Endothelial cell of umbilical vein (primary cell): ENCODE results near the gene PCNX1. TPM values are rescaled to one million over a fixed set of nuclear protein-coding genes. Genes with fewer than 3 reads are reported as not detected.

Experiments used
- BruUV-seq: library from RNA; stranded (reverse); fragments of 400-500 nt; replicated peaks from 2 replicates; lab custom pipeline; 2021; lab: Mats Ljungman, UMichigan
- CTCF ChIA-PET: fragments of 300-600, 350-600 bp; sonication (Branson Sonifier 250); formaldehyde crosslinking; loops from one replicate; lab custom pipeline; 2021; ENCODE audit warnings: antibody characterized with exemption, inconsistent platforms; lab: Charles Lee
- POLR2A ChIA-PET: fragments of 300-600, 350-600 bp; sonication (Branson Sonifier 250); formaldehyde crosslinking; loops from one replicate; lab custom pipeline; 2021; ENCODE audit warnings: antibody characterized with exemption, inconsistent platforms; lab: Charles Lee
- DNase-seq: peaks from one replicate; pipeline ENCODE4 v3.0.0-alpha.2; 2011; ENCODE audit warnings: low read depth, low spot score
- FAIRE-seq: peaks from 2 replicates; lab custom pipeline; 2011; peaks lifted over from hg19 to GRCh38; lab: Jason Lieb, UNC
- H2AFZ ChIP-seq: 2 replicates; pipeline ENCODE4 v1.6.0; 2012; ENCODE audit warnings: low read depth, low read length, control low read depth, inconsistent platforms
- H3K27ac ChIP-seq: 2 replicates; pipeline ENCODE4 v1.5.1; 2011; ENCODE audit warnings: low read depth, mild to moderate bottlenecking, control low read depth, low read length, moderate library complexity; ENCODE audit not compliant: insufficient read depth
- H3K27me3 ChIP-seq, 2 experiments: 2 replicates each; pipeline versions ENCODE4 v1.6.0 to v1.6.1; 2011; ENCODE audit warnings: low read length in 2 of 2, mixed read lengths in 1 of 2; ENCODE audit not compliant: control insufficient read depth in 2 of 2, insufficient read depth in 2 of 2
- H3K36me3 ChIP-seq, 2 experiments: 2 replicates in 1 of 2; 3 replicates in 1 of 2; pipeline ENCODE4 v1.5.1; 2011; ENCODE audit warnings: low read length in 2 of 2, mild to moderate bottlenecking in 1 of 2, moderate library complexity in 1 of 2; ENCODE audit not compliant: control insufficient read depth in 2 of 2, insufficient read depth in 2 of 2; ENCODE audit errors: extremely low read depth in 1 of 2
- H3K4me1 ChIP-seq: 3 replicates; pipeline ENCODE4 v1.5.1; 2011; ENCODE audit warnings: mild to moderate bottlenecking, low read length; ENCODE audit not compliant: control insufficient read depth, insufficient read depth; ENCODE audit errors: extremely low read depth
- H3K4me2 ChIP-seq: 2 replicates; pipeline ENCODE4 v1.6.1; 2011; ENCODE audit warnings: low read length, control low read depth, mixed read lengths; ENCODE audit not compliant: insufficient read depth
- H3K4me3 ChIP-seq, 3 experiments: fragments of 200-600 bp in 1 of 3; sonication (generic), shearing (Covaris generic) in 1 of 3; replicated peaks in 1 of 3; 2 replicates each; pipeline ENCODE4 v1.5.1; 2011 to 2016; ENCODE audit warnings: control low read depth in 3 of 3, low read length in 3 of 3, mild to moderate bottlenecking in 2 of 3, inconsistent platforms in 1 of 3, low read depth in 1 of 3, moderate library complexity in 1 of 3; ENCODE audit not compliant: insufficient read depth in 1 of 3
- H3K79me2 ChIP-seq: 2 replicates; pipeline ENCODE4 v1.6.0; 2012; ENCODE audit warnings: low read length, inconsistent platforms; ENCODE audit not compliant: control insufficient read depth, insufficient read depth
- H3K9ac ChIP-seq: replicated peaks from 2 replicates; pipeline ENCODE3; 2011; ENCODE audit warnings: low read length, control low read depth; ENCODE audit not compliant: insufficient read depth; ENCODE audit errors: extremely low read depth
- H3K9me1 ChIP-seq: replicated peaks from 3 replicates; pipeline ENCODE4 v1.6.0; 2011; ENCODE audit warnings: mild to moderate bottlenecking, low read length; ENCODE audit not compliant: control insufficient read depth, insufficient read depth; ENCODE audit errors: extremely low read depth
- H3K9me3 ChIP-seq: replicated peaks from 2 replicates; pipeline ENCODE4 v1.5.1; 2012; ENCODE audit warnings: low read length, inconsistent platforms; ENCODE audit not compliant: control insufficient read depth, insufficient read depth
- H4K20me1 ChIP-seq: replicated peaks from 2 replicates; pipeline ENCODE3; 2011; ENCODE audit warnings: mild to moderate bottlenecking, low read length; ENCODE audit not compliant: control insufficient read depth, insufficient read depth; ENCODE audit errors: extremely low read depth
- EZH2 ChIP-seq: IDR thresholded peaks from 2 replicates; pipeline ENCODE4 v1.6.1; 2012; ENCODE audit warnings: borderline replicate concordance, low read depth, mild to moderate bottlenecking, moderate library complexity, low read length, inconsistent platforms; ENCODE audit not compliant: severe bottlenecking
- FOS ChIP-seq: IDR thresholded peaks from 2 replicates; pipeline ENCODE4 v1.6.1; 2011; ENCODE audit warnings: mild to moderate bottlenecking, low read length, moderate library complexity, borderline replicate concordance; ENCODE audit not compliant: insufficient read depth
- GATA2 ChIP-seq: IDR thresholded peaks from 2 replicates; pipeline ENCODE4 v1.7.0; 2011; ENCODE audit warnings: low read depth, mild to moderate bottlenecking, moderate library complexity, mixed read lengths, low read length; ENCODE audit not compliant: insufficient read length, insufficient read depth
- JUN ChIP-seq: IDR thresholded peaks from 2 replicates; pipeline ENCODE4 v1.6.1; 2011; ENCODE audit warnings: borderline replicate concordance, low read depth; ENCODE audit not compliant: insufficient read length, insufficient read depth
- MYC ChIP-seq: IDR thresholded peaks from one replicate; pipeline ENCODE4 v1.6.1; 2011; ENCODE audit warnings: mild to moderate bottlenecking, low read depth, low read length
- POLR2A ChIP-seq: IDR thresholded peaks from 2 replicates; pipeline ENCODE4 v1.6.1; 2012; ENCODE audit warnings: low read depth, mild to moderate bottlenecking, control low read depth, low read length
- POLR2AphosphoS5 ChIP-seq: IDR thresholded peaks from 2 replicates; pipeline ENCODE4 v1.6.1; 2012; ENCODE audit warnings: low read depth, mild to moderate bottlenecking, control low read depth, low read length, moderate library complexity; ENCODE audit not compliant: insufficient read depth
- dilution Hi-C: fragments of 300-500 bp; cut with MboI; formaldehyde crosslinking; loops from one replicate; pipeline ENCODE4 v1.15.0; 2019; ENCODE audit warnings: low sequenced_read_pairs; ENCODE audit not compliant: extremely low pct_ligation_motif_present
- intact Hi-C: fragments of 100-400 bp; cut with micrococcal nuclease; formaldehyde crosslinking; loops from one replicate; pipeline ENCODE4 v1.10.0; 2022
- polyA plus RNA-seq, 4 experiments: library from polyadenylated mRNA; depleted of rRNA in 3 of 4; stranded (reverse) in 3 of 4; unstranded in 1 of 4; fragments of >200 nt; gene quantifications; 2 replicates each; pipeline versions ENCODE4 v1.2.1 to v1.2.3, GENCODE V29; 2011 to 2012; ENCODE audit warnings: missing spikeins in 1 of 4
- total RNA-seq: library from RNA; stranded (reverse); gene quantifications from 2 replicates; pipeline ENCODE4 v1.2.3, GENCODE V29; 2021
- TF ChIP-seq, protein P1 (sequence below), 2 donors: IDR thresholded peaks; 1 replicate in 1 of 2; 2 replicates in 1 of 2; pipeline ENCODE4 v1.5.1; 2011; ENCODE audit warnings: low read length in 2 of 2, mild to moderate bottlenecking in 2 of 2, moderate library complexity in 2 of 2, control low read depth in 1 of 2, inconsistent platforms in 1 of 2, low read depth in 1 of 2; ENCODE audit not compliant: insufficient read depth in 1 of 2; ENCODE audit errors: extremely low read depth in 1 of 2
- TF ChIP-seq, protein P2 (sequence below): IDR thresholded peaks from 2 replicates; pipeline ENCODE4 v1.6.1; 2011; ENCODE audit not compliant: insufficient read depth, insufficient read length

Gene PCNX1
- total and polyA plus RNA-seq, 2 donors (not counting 3 experiments of a cell fraction or from before 2014, with no cell fraction given), result 21.4 to 40.5 TPM

GRCh38 chr14:71078500-71078899, 171.2 kb downstream of the PCNX1 start:
- no peak for TF ChIP-seq FOS
- no peak for TF ChIP-seq POLR2AphosphoS5
- no peak for TF ChIP-seq EZH2
- TF ChIP-seq, protein P1, sequence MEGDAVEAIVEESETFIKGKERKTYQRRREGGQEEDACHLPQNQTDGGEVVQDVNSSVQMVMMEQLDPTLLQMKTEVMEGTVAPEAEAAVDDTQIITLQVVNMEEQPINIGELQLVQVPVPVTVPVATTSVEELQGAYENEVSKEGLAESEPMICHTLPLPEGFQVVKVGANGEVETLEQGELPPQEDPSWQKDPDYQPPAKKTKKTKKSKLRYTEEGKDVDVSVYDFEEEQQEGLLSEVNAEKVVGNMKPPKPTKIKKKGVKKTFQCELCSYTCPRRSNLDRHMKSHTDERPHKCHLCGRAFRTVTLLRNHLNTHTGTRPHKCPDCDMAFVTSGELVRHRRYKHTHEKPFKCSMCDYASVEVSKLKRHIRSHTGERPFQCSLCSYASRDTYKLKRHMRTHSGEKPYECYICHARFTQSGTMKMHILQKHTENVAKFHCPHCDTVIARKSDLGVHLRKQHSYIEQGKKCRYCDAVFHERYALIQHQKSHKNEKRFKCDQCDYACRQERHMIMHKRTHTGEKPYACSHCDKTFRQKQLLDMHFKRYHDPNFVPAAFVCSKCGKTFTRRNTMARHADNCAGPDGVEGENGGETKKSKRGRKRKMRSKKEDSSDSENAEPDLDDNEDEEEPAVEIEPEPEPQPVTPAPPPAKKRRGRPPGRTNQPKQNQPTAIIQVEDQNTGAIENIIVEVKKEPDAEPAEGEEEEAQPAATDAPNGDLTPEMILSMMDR (IDR thresholded peaks at IDR 0.05; ENCODE audit: extremely low read depth in 1 of 2, insufficient read depth in 1 of 2, low read depth in 1 of 2, low read length in 2 of 2), result no peak
- Histone ChIP-seq H3K4me2 (no peak overlapping the region), H3K27ac (no peak overlapping the region), H3K9ac (no peak overlapping the region), H2AFZ (no peak overlapping the region), H3K27me3 (no peaks in the 10 kb centered on the region), H3K36me3 (peaks cover 0 to 9% of the 10 kb centered on the region in 2 experiments), H3K9me1 (no peaks in the 10 kb centered on the region), H3K4me1 (no peaks in the 10 kb centered on the region), H3K4me3 (no peak overlapping the region), H3K79me2 (no peaks in the 10 kb centered on the region), H3K9me3 (peaks cover 2% of the 10 kb centered on the region), H4K20me1 (no peaks in the 10 kb centered on the region)
- DNase-seq, result no peak
- CTCF ChIA-PET, result interaction anchor here (1.1 kb wide), 1 partner anchor 12 kb away, joined by 3 read pairs; no protein-coding TSS in a partner anchor
- POLR2A ChIA-PET, result no interaction called here
- FAIRE-seq, result no peak
- dilution Hi-C loops (no loop called here), intact Hi-C loops (no loop called here)
- no TSS peak for BruUV-seq

- intact Hi-C loops (no loop called here), dilution Hi-C loops (no loop called here)
- no peaks in the 10 kb centered on the region for H4K20me1 ChIP-seq
- H3K9me1 ChIP-seq, result no peaks in the 10 kb centered on the region
- peaks cover 3 to 5% of the 10 kb centered on the region in 2 experiments for H3K36me3 ChIP-seq
- CTCF ChIA-PET, result interaction anchor here (0.6 to 1.4 kb wide), 2 partner anchors 36 to 114 kb away, joined by 3 read pairs; no protein-coding TSS in a partner anchor
- no peak overlapping the region for H3K27ac ChIP-seq
- no peak overlapping the region for H3K9ac ChIP-seq
- DNase-seq, result no peak
- no peak overlapping the region for H2AFZ ChIP-seq
- no peaks in the 10 kb centered on the region for H3K79me2 ChIP-seq
- H3K4me1 ChIP-seq, result no peaks in the 10 kb centered on the region
- H3K4me3 ChIP-seq, result no peak overlapping the region
- POLR2A ChIA-PET, result no interaction called here
- no TSS peak for BruUV-seq
- no peaks in the 10 kb centered on the region for H3K9me3 ChIP-seq
- H3K4me2 ChIP-seq, result no peak overlapping the region
- H3K27me3 ChIP-seq, result no peaks in the 10 kb centered on the region
- FAIRE-seq, result no peak
- TF ChIP-seq EZH2 (no peak), POLR2AphosphoS5 (no peak), POLR2A (no peak), GATA2 (no peak), JUN (no peak), FOS (no peak), MYC (no peak)
- TF ChIP-seq, protein P2, sequence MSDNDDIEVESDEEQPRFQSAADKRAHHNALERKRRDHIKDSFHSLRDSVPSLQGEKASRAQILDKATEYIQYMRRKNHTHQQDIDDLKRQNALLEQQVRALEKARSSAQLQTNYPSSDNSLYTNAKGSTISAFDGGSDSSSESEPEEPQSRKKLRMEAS, result no peak
- TF ChIP-seq, protein P1 (IDR thresholded peaks at IDR 0.05; ENCODE audit: extremely low read depth in 1 of 2, insufficient read depth in 1 of 2, low read depth in 1 of 2, low read length in 2 of 2), result no peak
Observed at GRCh38 chr14:71086567-71086966, 179.3 kb downstream of the PCNX1 start.
